Activated naive CD4-positive, alpha-beta T cell treated with anti-CD3 and anti-CD28 coated beads, Interleukin-2, amount 50 U/mL, for 24 hours (primary cell): ENCODE results near the gene OR2J3.
"Not testable (repeated sequence)": the region's sequence is repeated elsewhere in the genome, so short reads cannot be mapped to it uniquely, and the experiment has no call there.

Source experiments
- H3K27ac Mint-ChIP-seq: one replicate; pipeline ENCODE4 v1.8.0; 2021; ENCODE audit warnings: mild to moderate bottlenecking, mixed read lengths
- H3K27me3 Mint-ChIP-seq: one replicate; pipeline ENCODE4 v1.8.0; 2021; ENCODE audit warnings: mixed read lengths
- H3K36me3 Mint-ChIP-seq: one replicate; pipeline ENCODE4 v1.8.0; 2021; ENCODE audit warnings: mixed read lengths
- H3K4me1 Mint-ChIP-seq: one replicate; pipeline ENCODE4 v1.8.0; 2021; ENCODE audit warnings: mixed read lengths
- H3K4me3 Mint-ChIP-seq: one replicate; pipeline ENCODE4 v1.8.0; 2021; ENCODE audit warnings: mild to moderate bottlenecking, mixed read lengths
- H3K9me3 Mint-ChIP-seq: one replicate; pipeline ENCODE4 v1.8.0; 2021; ENCODE audit warnings: mixed read lengths

The OR2J3 gene

DNA sequence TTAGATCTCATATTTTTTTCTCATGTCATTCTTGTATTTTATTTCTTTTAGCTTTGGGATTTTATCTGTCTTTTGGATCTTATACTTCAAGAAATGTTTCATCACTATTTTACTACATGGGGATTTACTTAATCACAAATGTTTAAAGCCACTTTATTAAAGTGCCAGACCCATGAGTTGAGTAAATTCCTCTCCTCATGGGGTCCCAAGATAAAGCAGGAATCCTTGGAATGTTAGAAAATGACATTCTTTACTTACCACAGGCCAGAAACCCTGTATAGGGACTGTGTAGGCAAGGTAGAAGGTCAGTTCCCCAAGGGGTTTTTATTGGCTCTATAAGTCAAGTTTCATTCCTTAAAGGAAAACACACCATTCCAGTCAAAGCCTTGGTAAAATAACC lies 34.5 kb downstream of the OR2J3 start:
- no peaks in the 10 kb centered on the region for H3K4me1 Mint-ChIP-seq

GRCh38 chr6:29146179-29146578 lies 38.3 kb downstream of the OR2J3 start:
- Mint-ChIP-seq H3K4me1 (no peaks in the 10 kb centered on the region), H3K36me3 (no peaks in the 10 kb centered on the region), H3K9me3 (peaks cover 13% of the 10 kb centered on the region), H3K4me3 (no peak overlapping the region), H3K27ac (no peak overlapping the region), H3K27me3 (peaks cover 30% of the 10 kb centered on the region)

More for the DNA sequence above, 34.5 kb downstream of the OR2J3 start:
- Mint-ChIP-seq H3K36me3 (no peaks in the 10 kb centered on the region), H3K27ac (no peak overlapping the region), H3K27me3 (peaks cover 30% of the 10 kb centered on the region), H3K4me3 (no peak overlapping the region), H3K9me3 (peaks cover 7% of the 10 kb centered on the region)

DNA sequence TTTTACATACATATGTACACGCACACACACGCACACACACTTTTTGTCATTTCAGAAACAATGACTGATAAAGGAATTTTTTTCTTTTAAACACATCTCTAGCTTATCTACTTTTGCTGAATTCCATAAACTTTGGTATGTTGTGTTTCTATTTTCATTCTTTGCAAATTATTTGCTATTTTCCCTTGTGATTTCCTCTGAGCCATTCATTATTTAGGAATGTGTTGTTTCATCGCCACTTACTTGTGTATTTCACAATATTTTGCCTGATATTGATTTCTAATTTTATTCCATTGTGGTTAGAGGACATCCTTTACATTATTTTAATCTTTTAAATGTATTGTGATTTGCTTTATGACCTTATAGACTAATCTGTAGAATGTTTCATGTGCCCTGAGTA lies 39.2 kb downstream of the OR2J3 start:
- Mint-ChIP-seq H3K4me1 (no peaks in the 10 kb centered on the region), H3K27me3 (peaks cover 32% of the 10 kb centered on the region), H3K27ac (no peak overlapping the region), H3K36me3 (no peaks in the 10 kb centered on the region), H3K9me3 (peaks cover 13% of the 10 kb centered on the region), H3K4me3 (no peak overlapping the region)

GRCh38 chr6:29149444-29149843 lies 41.6 kb downstream of the OR2J3 start:
- H3K27me3 Mint-ChIP-seq: peaks cover 34% of the 10 kb centered on the region
- H3K4me3 Mint-ChIP-seq, H3K27ac Mint-ChIP-seq, H3K36me3 Mint-ChIP-seq, H3K4me1 Mint-ChIP-seq: not testable (repeated sequence)
- peaks cover 13% of the 10 kb centered on the region for H3K9me3 Mint-ChIP-seq

DNA sequence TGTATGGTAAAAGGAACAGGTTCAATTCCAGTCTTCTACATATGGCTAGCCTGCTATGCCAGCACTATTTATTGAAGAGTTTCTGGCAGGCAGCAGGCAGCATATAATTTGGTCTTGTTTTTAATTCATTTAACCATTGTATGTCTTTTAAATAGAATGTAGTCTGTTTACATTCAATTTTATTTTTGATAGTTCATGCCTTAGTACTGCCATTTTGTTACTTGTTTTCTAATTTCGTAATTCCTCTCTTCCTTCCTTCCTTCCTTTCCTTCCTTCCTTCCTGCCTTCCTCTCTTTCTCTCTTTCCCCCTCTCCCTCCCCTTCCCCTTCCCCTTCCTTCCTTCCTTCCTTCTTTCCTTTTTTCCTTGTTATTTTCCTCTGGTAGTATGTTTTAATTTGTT lies 45.2 kb downstream of the OR2J3 start:
- no peaks in the 10 kb centered on the region for H3K36me3 Mint-ChIP-seq
- no peaks in the 10 kb centered on the region for H3K4me1 Mint-ChIP-seq
- no peak overlapping the region for H3K27ac Mint-ChIP-seq
- no peak overlapping the region for H3K4me3 Mint-ChIP-seq
- H3K27me3 Mint-ChIP-seq: peaks cover 32% of the 10 kb centered on the region
- H3K9me3 Mint-ChIP-seq: peaks cover 6% of the 10 kb centered on the region

DNA sequence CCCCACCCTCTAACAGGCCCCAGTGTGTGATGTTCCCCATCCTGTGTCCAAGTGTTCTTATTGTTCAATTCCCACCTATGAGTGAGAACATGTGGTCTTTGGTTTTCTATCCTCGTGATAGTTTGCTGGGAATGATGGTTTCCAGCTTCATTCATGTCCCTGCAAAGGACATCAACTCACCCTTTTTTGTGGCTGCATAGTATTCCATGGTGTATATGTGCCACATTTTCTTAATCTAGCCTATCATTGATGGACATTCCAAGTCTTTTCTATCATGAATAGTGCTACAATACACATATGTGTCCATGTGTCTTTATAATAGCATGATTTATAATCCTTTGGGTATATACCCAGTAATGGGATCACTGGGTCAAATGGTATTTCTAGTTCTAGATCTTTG lies 47.3 kb downstream of the OR2J3 start:
- H3K4me3 Mint-ChIP-seq, H3K36me3 Mint-ChIP-seq, H3K9me3 Mint-ChIP-seq, H3K27ac Mint-ChIP-seq, H3K4me1 Mint-ChIP-seq: not testable (repeated sequence)
- peaks cover 23% of the 10 kb centered on the region for H3K27me3 Mint-ChIP-seq

- peaks cover 31% of the 10 kb centered on the region for H3K27me3 Mint-ChIP-seq
- H3K4me3 Mint-ChIP-seq, H3K27ac Mint-ChIP-seq, H3K36me3 Mint-ChIP-seq, H3K4me1 Mint-ChIP-seq, H3K9me3 Mint-ChIP-seq: not testable (repeated sequence)
Measured at GRCh38 chr6:29159922-29160321, 52.1 kb downstream of the OR2J3 start.
